BE2C (cell line): ENCODE measurements around the gene EXOSC1.

Source experiments
- DNase-seq: peaks from one replicate; pipeline ENCODE4 v3.0.0-alpha.2; 2020
- H3K27me3 ChIP-seq: fragments of 250-450 bp; sonication (Bioruptor Pico); 2 replicates; pipeline ENCODE4 v1.5.1; 2020; ENCODE audit warnings: mild to moderate bottlenecking
- H3K36me3 ChIP-seq: fragments of 250-450 bp; sonication (Bioruptor Pico); 2 replicates; pipeline ENCODE4 v1.5.1; 2020; ENCODE audit warnings: mild to moderate bottlenecking
- H3K4me1 ChIP-seq: fragments of 250-450 bp; sonication (Bioruptor Pico); 2 replicates; pipeline ENCODE4 v1.5.1; 2020
- H3K4me3 ChIP-seq: 2 replicates; pipeline ENCODE4 v1.5.1; 2011; ENCODE audit warnings: low read depth, low read length
- H3K9me3 ChIP-seq: fragments of 250-450 bp; sonication (Bioruptor Pico); 2 replicates; pipeline ENCODE4 v1.5.1; 2020
- CTCF ChIP-seq: IDR thresholded peaks from 2 replicates; pipeline ENCODE4 v1.5.1; 2012; ENCODE audit warnings: mild to moderate bottlenecking, low read depth, low read length

The EXOSC1 gene

GRCh38 chr10:97404044-97404443 lies 41.8 kb downstream of the EXOSC1 start:
- Histone ChIP-seq H3K4me3 (no peak overlapping the region), H3K36me3 (peaks cover 2% of the 10 kb centered on the region; the same call in 1 of the 2 replicates), H3K9me3 (no peaks in the 10 kb centered on the region), H3K4me1 (no peaks in the 10 kb centered on the region), H3K27me3 (no peaks in the 10 kb centered on the region)
- DNase-seq, result no peak
- no peak for TF ChIP-seq CTCF

DNA sequence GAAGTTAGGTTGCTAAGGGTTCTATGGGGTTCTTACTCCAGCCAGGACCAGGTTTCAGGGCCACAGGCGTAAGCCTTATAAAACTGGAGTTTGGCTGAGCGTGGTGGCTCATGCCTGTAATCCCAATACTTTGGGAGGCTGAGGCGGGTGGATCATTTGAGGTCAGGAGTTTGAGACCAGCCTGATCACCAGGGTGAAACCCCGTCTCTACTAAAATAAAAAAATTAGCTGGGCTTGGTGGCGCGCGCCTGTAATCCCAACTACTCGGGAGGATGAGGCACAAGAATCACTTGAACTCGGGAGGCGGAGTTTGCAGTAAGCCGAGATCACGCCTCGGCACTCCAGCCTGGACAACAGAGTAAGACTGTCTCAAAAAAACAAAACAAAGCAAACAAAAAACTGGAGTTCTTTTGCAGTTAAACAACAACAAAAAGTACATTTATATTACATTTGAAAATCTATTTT lies 44.3 kb downstream of the EXOSC1 start:
- no peaks in the 10 kb centered on the region for H3K27me3 ChIP-seq
- peak overlapping the region; percentile 89 for H3K4me3 ChIP-seq
- peaks cover 12% of the 10 kb centered on the region for H3K36me3 ChIP-seq
- H3K4me1 ChIP-seq, result no peaks in the 10 kb centered on the region
- H3K9me3 ChIP-seq, result no peaks in the 10 kb centered on the region
- no peak for DNase-seq
- no peak for TF ChIP-seq CTCF

DNA sequence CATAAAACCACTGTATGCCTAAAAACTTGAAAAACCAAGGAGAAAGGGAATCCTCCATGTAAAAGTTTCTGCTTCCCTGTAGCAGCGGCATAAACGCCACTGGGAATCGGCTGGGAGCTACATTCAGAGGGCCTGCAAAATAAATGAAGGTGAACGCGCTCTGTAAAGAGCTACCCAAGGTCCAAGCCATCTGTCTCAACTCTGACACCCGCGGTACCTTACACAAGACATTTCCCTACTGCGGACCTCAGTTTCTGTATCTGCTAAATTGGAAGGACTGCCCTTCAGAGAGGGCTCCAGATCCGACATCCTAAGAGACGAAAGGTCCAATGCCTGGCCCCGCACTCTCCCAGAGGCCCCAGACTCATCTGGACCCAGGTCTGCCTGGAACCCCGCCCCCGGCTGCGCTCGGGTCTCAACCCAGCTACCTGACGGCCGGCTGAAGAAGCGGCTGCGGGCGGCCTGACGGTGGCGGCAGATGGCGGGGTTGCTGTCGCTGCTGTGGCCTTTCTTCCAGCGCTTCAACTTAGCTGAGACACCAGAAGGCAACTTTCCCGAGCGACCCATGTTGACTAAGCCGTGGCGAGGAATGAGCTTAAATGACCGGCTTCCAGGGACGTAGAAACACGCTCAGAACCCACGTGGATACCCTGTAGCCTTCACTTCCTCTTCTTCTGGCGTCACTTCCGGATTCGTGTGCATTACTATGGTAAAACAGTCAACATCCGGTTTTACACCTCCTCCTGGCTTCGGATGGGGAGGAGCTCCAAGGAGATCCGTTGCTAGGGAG lies 44.9 kb downstream of the EXOSC1 start, which contains the start of gene RRP12:
TSS of gene RRP12 (minus strand) at position 676 of the 790 bp plus-strand sequence. CDS start at position 567, 109 bp downstream.
- H3K9me3 ChIP-seq, result no peaks in the 10 kb centered on the region

DNA sequence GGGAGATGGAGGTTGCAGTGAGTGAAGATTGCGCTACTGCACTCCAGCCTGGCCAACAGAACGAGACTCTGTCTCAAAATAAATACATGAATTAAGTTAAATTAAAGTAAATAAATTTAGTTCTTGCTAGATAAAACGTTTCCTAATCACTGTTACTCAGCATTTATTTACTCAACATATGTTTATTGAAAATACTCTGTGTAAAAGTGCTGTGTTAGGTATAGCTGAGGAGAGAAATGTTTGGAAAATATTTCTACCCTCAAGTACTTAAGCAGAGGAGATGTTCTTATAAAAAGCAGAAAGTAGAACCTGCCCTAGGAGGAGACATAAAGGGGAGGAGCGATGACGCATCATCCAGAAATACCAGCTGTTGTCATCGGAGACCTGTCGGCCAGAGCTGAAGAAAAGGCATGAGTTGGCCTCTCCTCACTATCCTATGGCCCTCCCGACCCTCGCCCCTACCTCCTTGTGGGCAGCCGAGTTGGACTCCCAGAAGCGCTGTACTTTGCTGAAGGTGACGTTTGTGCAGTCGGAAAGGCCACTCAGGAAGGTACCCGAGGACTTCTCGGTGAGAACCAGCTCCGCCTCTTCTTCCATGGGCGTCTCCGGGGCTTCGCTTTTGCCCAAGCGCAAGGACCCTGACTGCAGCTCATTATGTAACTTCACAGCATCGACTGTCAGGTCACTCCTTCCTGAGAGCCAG lies 45.8 kb downstream of the EXOSC1 start:
- TF ChIP-seq CTCF, result no peak
- Histone ChIP-seq H3K4me1 (no peaks in the 10 kb centered on the region), H3K36me3 (peaks cover 23% of the 10 kb centered on the region), H3K9me3 (no peaks in the 10 kb centered on the region), H3K27me3 (no peaks in the 10 kb centered on the region), H3K4me3 (peak overlapping the region; percentile 89)
- peak; percentile 37 for DNase-seq

More for the DNA sequence above, 44.9 kb downstream of the EXOSC1 start, which contains the start of gene RRP12:
- peak; percentile 86 for DNase-seq
- Histone ChIP-seq H3K36me3 (peaks cover 18% of the 10 kb centered on the region), H3K4me3 (peak within 1 kb of the TSS; percentile 89), H3K4me1 (no peaks in the 10 kb centered on the region), H3K27me3 (no peaks in the 10 kb centered on the region)
- TF ChIP-seq CTCF, result no peak

GRCh38 chr10:97396056-97396455 lies 49.8 kb downstream of the EXOSC1 start:
- H3K27me3 ChIP-seq, result no peaks in the 10 kb centered on the region
- H3K4me1 ChIP-seq, result no peaks in the 10 kb centered on the region
- H3K4me3 ChIP-seq, result no peak overlapping the region
- no peak for DNase-seq
- H3K36me3 ChIP-seq, result peaks cover 41% of the 10 kb centered on the region
- no peaks in the 10 kb centered on the region for H3K9me3 ChIP-seq
- TF ChIP-seq CTCF, result no peak
